Caco-2 (cell line): ENCODE results near the gene USP22. TPM values are rescaled to one million over a fixed set of nuclear protein-coding genes. Genes with fewer than 3 reads are reported as not detected.
"Not testable (repeated sequence)": the region's sequence is repeated elsewhere in the genome, so short reads cannot be mapped to it uniquely, and the experiment has no call there.

ENCODE experiments used
- BruUV-seq: library from RNA; stranded (reverse); fragments of 400-500 nt; replicated peaks from 2 replicates; lab custom pipeline; 2021; lab: Mats Ljungman, UMichigan
- CTCF ChIA-PET: fragments of 300-600 bp; sonication (Branson Sonifier 250); formaldehyde crosslinking; loops from one replicate; lab custom pipeline; 2022; ENCODE audit warnings: antibody characterized with exemption; lab: Charles Lee
- POLR2A ChIA-PET: fragments of 300-600 bp; sonication (Branson Sonifier 250); formaldehyde crosslinking; loops from one replicate; lab custom pipeline; 2022; ENCODE audit warnings: antibody characterized with exemption; lab: Charles Lee
- DNase-seq, 2 experiments: peaks; one replicate each; pipeline versions ENCODE4 v3.0.0 to v3.0.0-alpha.2; 2020 to 2022
- H3K27me3 ChIP-seq: replicated peaks from 2 replicates; pipeline ENCODE4 v1.6.0; 2011; ENCODE audit warnings: low read length; ENCODE audit not compliant: control insufficient read depth, insufficient read depth
- H3K36me3 ChIP-seq: 2 replicates; pipeline ENCODE4 v1.5.1; 2011; ENCODE audit warnings: low read length; ENCODE audit not compliant: control insufficient read depth, insufficient read depth
- H3K4me1 ChIP-seq: fragments of 250-450 bp; sonication (Bioruptor Pico); 2 replicates; pipeline ENCODE4 v1.5.1; 2020; ENCODE audit warnings: mild to moderate bottlenecking
- H3K4me3 ChIP-seq: 2 replicates; pipeline ENCODE4 v1.5.1; 2011; ENCODE audit warnings: low read depth, mild to moderate bottlenecking, control low read depth, low read length
- H3K9me3 ChIP-seq: fragments of 250-450 bp; sonication (Bioruptor Pico); 2 replicates; pipeline ENCODE4 v1.5.1; 2020; ENCODE audit warnings: mild to moderate bottlenecking, moderate library complexity
- H3K27ac Mint-ChIP-seq: one replicate; pipeline ENCODE4 v1.8.0; 2022; ENCODE audit warnings: mixed read lengths; ENCODE audit not compliant: unreplicated experiment
- H3K27me3 Mint-ChIP-seq: one replicate; pipeline ENCODE4 v1.8.0; 2022; ENCODE audit warnings: mixed read lengths; ENCODE audit not compliant: insufficient read depth, unreplicated experiment
- H3K36me3 Mint-ChIP-seq: one replicate; pipeline ENCODE4 v1.8.0; 2022; ENCODE audit warnings: mild to moderate bottlenecking, mixed read lengths; ENCODE audit not compliant: insufficient read depth, unreplicated experiment
- H3K4me1 Mint-ChIP-seq: one replicate; pipeline ENCODE4 v1.8.0; 2022; ENCODE audit warnings: low read depth, mixed read lengths; ENCODE audit not compliant: unreplicated experiment
- H3K4me3 Mint-ChIP-seq: one replicate; pipeline ENCODE4 v1.8.0; 2022; ENCODE audit warnings: mild to moderate bottlenecking, moderate library complexity, mixed read lengths; ENCODE audit not compliant: unreplicated experiment
- H3K9me3 Mint-ChIP-seq: one replicate; pipeline ENCODE4 v1.8.0; 2022; ENCODE audit warnings: mixed read lengths; ENCODE audit not compliant: unreplicated experiment
- CTCF ChIP-seq, 2 experiments: fragments of 200-600 bp in 1 of 2; IDR thresholded peaks; 1 replicate in 1 of 2; 2 replicates in 1 of 2; pipeline versions ENCODE4 v1.5.1 to v1.8.0; 2011 to 2022; ENCODE audit warnings: antibody characterized with exemption in 1 of 2, control low read depth in 1 of 2, inconsistent platforms in 1 of 2, low read depth in 1 of 2, low read length in 1 of 2, mild to moderate bottlenecking in 1 of 2, moderate library complexity in 1 of 2; ENCODE audit not compliant: insufficient read depth in 1 of 2, severe bottlenecking in 1 of 2, unreplicated experiment in 1 of 2
- intact Hi-C: fragments of 100-400 bp; cut with micrococcal nuclease; formaldehyde crosslinking; loops from one replicate; pipeline ENCODE4 v1.10.0; 2022; ENCODE audit not compliant: unreplicated experiment
- total RNA-seq: library from RNA; stranded (reverse); gene quantifications from 2 replicates; pipeline ENCODE4 v1.2.3, GENCODE V29; 2022

The USP22 gene
- total RNA-seq, 1 experiment from 2014 or later: 267 TPM

GRCh38 chr17:21061158-21061835 is 18.5 kb upstream of the USP22 start:
- Histone ChIP-seq H3K36me3 (no peaks in the 10 kb centered on the region), H3K9me3 (no peaks in the 10 kb centered on the region), H3K27me3 (no peaks in the 10 kb centered on the region), H3K4me1 (no peaks in the 10 kb centered on the region), H3K4me3 (no peak overlapping the region)
- BruUV-seq: no TSS peak
- DNase-seq: no peak
- Mint-ChIP-seq H3K36me3 (no peaks in the 10 kb centered on the region), H3K9me3 (no peaks in the 10 kb centered on the region), H3K27ac (no peak overlapping the region), H3K27me3 (no peaks in the 10 kb centered on the region), H3K4me1 (peaks cover 7% of the 10 kb centered on the region), H3K4me3 (no peak overlapping the region)
- intact Hi-C loops: no loop called here
- CTCF ChIA-PET: no interaction called here
- TF ChIP-seq CTCF (IDR thresholded peaks at IDR 0.05; ENCODE audit: insufficient read depth in 1 of 2, low read depth in 1 of 2, low read length in 1 of 2, severe bottlenecking in 1 of 2, unreplicated experiment in 1 of 2): no peak
- POLR2A ChIA-PET: no interaction called here

GRCh38 chr17:21059761-21060160 is 16.9 kb upstream of the USP22 start:
- intact Hi-C loops: no loop called here
- Mint-ChIP-seq H3K4me1 (peaks cover 1% of the 10 kb centered on the region), H3K27ac (no peak overlapping the region), H3K27me3 (no peaks in the 10 kb centered on the region), H3K36me3 (no peaks in the 10 kb centered on the region), H3K4me3 (no peak overlapping the region), H3K9me3 (no peaks in the 10 kb centered on the region)
- no peak for DNase-seq
- H3K27me3 ChIP-seq: no peaks in the 10 kb centered on the region
- BruUV-seq: no TSS peak
- CTCF ChIA-PET: interaction anchor here (0.6 to 2.1 kb wide), 4 partner anchors 16 to 60 kb away, joined by 4 to 8 read pairs (median 4); partner anchors contain the start of gene USP22
- no peaks in the 10 kb centered on the region for H3K4me1 ChIP-seq
- no peak for TF ChIP-seq CTCF (IDR thresholded peaks at IDR 0.05; ENCODE audit: insufficient read depth in 1 of 2, low read depth in 1 of 2, low read length in 1 of 2, severe bottlenecking in 1 of 2, unreplicated experiment in 1 of 2)
- POLR2A ChIA-PET: no interaction called here
- no peaks in the 10 kb centered on the region for H3K9me3 ChIP-seq
- no peak overlapping the region for H3K4me3 ChIP-seq
- H3K36me3 ChIP-seq: no peaks in the 10 kb centered on the region

GRCh38 chr17:21058098-21058893 is 15.5 kb upstream of the USP22 start:
- Mint-ChIP-seq H3K4me1 (no peaks in the 10 kb centered on the region), H3K27ac (no peak overlapping the region), H3K27me3 (no peaks in the 10 kb centered on the region), H3K9me3 (no peaks in the 10 kb centered on the region), H3K36me3 (no peaks in the 10 kb centered on the region), H3K4me3 (no peak overlapping the region)
- DNase-seq: peak in 1 of 2 experiments; percentile 24
- POLR2A ChIA-PET: no interaction called here
- intact Hi-C loops: no loop called here
- H3K9me3 ChIP-seq: no peaks in the 10 kb centered on the region
- H3K4me3 ChIP-seq: no peak overlapping the region
- no peaks in the 10 kb centered on the region for H3K27me3 ChIP-seq
- CTCF ChIA-PET: interaction anchor here (1.0 to 2.1 kb wide), 2 partner anchors 15 to 41 kb away, joined by 8 read pairs; partner anchors contain the start of gene USP22
- peak in 1 of 2 experiments; percentile 3 for TF ChIP-seq CTCF (IDR thresholded peaks at IDR 0.05; ENCODE audit: insufficient read depth in 1 of 2, low read depth in 1 of 2, low read length in 1 of 2, severe bottlenecking in 1 of 2, unreplicated experiment in 1 of 2)
- no TSS peak for BruUV-seq
- H3K4me1 ChIP-seq: no peaks in the 10 kb centered on the region
- H3K36me3 ChIP-seq: no peaks in the 10 kb centered on the region

- H3K4me3 ChIP-seq, H3K4me3 Mint-ChIP-seq, H3K36me3 ChIP-seq, BruUV-seq, H3K27me3 ChIP-seq, H3K27me3 Mint-ChIP-seq, DNase-seq, H3K27ac Mint-ChIP-seq, H3K9me3 ChIP-seq, intact Hi-C loops, H3K36me3 Mint-ChIP-seq, H3K9me3 Mint-ChIP-seq: not testable (repeated sequence)
- ChIA-PET POLR2A (interaction anchor here (1.9 kb wide), 1 partner anchor 10 kb away, joined by 18 read pairs; the partner anchor contains the start of gene USP22), CTCF (interaction anchor here (0.9 to 2.0 kb wide), 3 partner anchors 10 to 66 kb away, joined by 4 to 22 read pairs (median 19); partner anchors contain the start of gene USP22)
- H3K4me1 ChIP-seq: peaks cover 15% of the 10 kb centered on the region
- peaks cover 13% of the 10 kb centered on the region for H3K4me1 Mint-ChIP-seq
Observed at GRCh38 chr17:21053056-21053455, 10.2 kb upstream of the USP22 start.
